ENCODE data around the gene RSPO1.

The RSPO1 gene

GRCh38 chr1:37661401-37661800 is 26.7 kb upstream of the RSPO1 start:
- Histone ChIP-seq H3K79me2 (ENCODE audit: control insufficient read depth, insufficient read depth, low read length) (no peaks in the 10 kb centered on the region), H3K27me3 (ENCODE audit: insufficient read depth, low read length, poor library complexity) (no peaks in the 10 kb centered on the region), H2BK120ac (ENCODE audit: low read depth, low read length) (no peak overlapping the region), H3K36me3 (ENCODE audit: control insufficient read depth, insufficient read depth, low read length) (no peaks in the 10 kb centered on the region), H3K4ac (ENCODE audit: low read depth, low read length) (no peak overlapping the region), H3K9ac (ENCODE audit: low read length) (no peak overlapping the region), H3K4me2 (ENCODE audit: low read length) (no peak overlapping the region), H4K5ac (ENCODE audit: low read length) (no peak overlapping the region), H3K56ac (ENCODE audit: low read length) (no peak overlapping the region), H2BK15ac (replicated peaks; ENCODE audit: low read depth) (no peak overlapping the region), H3K27ac (ENCODE audit: low read depth, low read length) (no peak overlapping the region), H3K4me1 (ENCODE audit: control insufficient read depth, low read depth, low read length) (no peaks in the 10 kb centered on the region), H3K79me1 (ENCODE audit: low read length) (no peaks in the 10 kb centered on the region), H3K4me3 (ENCODE audit: low read length) (no peak overlapping the region), H3K23ac (ENCODE audit: low read length) (no peak overlapping the region), H2AK5ac (ENCODE audit: low read length) (no peak overlapping the region), H3K18ac (ENCODE audit: low read length) (no peak overlapping the region), H4K8ac (ENCODE audit: low read depth, low read length) (no peak overlapping the region), H2BK5ac (ENCODE audit: low read length) (no peak overlapping the region)
- DNase-seq, result peak; percentile 16
- no CpG with 5 or more reads among the region's 9 CpGs for WGBS (ENCODE audit: extremely low coverage, insufficient coverage, low lambda C conversion rate)

GRCh38 chr1:37660664-37661063 is 26.0 kb upstream of the RSPO1 start:
- H3K23ac ChIP-seq (ENCODE audit: low read length), result no peak overlapping the region
- H4K8ac ChIP-seq (ENCODE audit: low read depth, low read length), result no peak overlapping the region
- H2BK120ac ChIP-seq (ENCODE audit: low read depth, low read length), result no peak overlapping the region
- no peak overlapping the region for H2BK5ac ChIP-seq (ENCODE audit: low read length)
- no peaks in the 10 kb centered on the region for H3K79me2 ChIP-seq (ENCODE audit: control insufficient read depth, insufficient read depth, low read length)
- no peak overlapping the region for H3K56ac ChIP-seq (ENCODE audit: low read length)
- H2AK5ac ChIP-seq (ENCODE audit: low read length), result no peak overlapping the region
- H2BK15ac ChIP-seq (replicated peaks; ENCODE audit: low read depth), result no peak overlapping the region
- no peak overlapping the region for H3K4me3 ChIP-seq (ENCODE audit: low read length)
- H3K18ac ChIP-seq (ENCODE audit: low read length), result no peak overlapping the region
- H3K36me3 ChIP-seq (ENCODE audit: control insufficient read depth, insufficient read depth, low read length), result no peaks in the 10 kb centered on the region
- H3K4me1 ChIP-seq (ENCODE audit: control insufficient read depth, low read depth, low read length), result no peaks in the 10 kb centered on the region
- no peak overlapping the region for H3K4ac ChIP-seq (ENCODE audit: low read depth, low read length)
- no peak overlapping the region for H3K9ac ChIP-seq (ENCODE audit: low read length)
- no CpG with 5 or more reads among the region's 10 CpGs for WGBS (ENCODE audit: extremely low coverage, insufficient coverage, low lambda C conversion rate)
- H3K27ac ChIP-seq (ENCODE audit: low read depth, low read length), result no peak overlapping the region
- DNase-seq, result no peak
- H3K27me3 ChIP-seq (ENCODE audit: insufficient read depth, low read length, poor library complexity), result no peaks in the 10 kb centered on the region
- H3K79me1 ChIP-seq (ENCODE audit: low read length), result no peaks in the 10 kb centered on the region
- H3K4me2 ChIP-seq (ENCODE audit: low read length), result no peak overlapping the region
- H4K5ac ChIP-seq (ENCODE audit: low read length), result no peak overlapping the region

GRCh38 chr1:37658486-37658885 is 23.8 kb upstream of the RSPO1 start:
- Histone ChIP-seq H4K8ac (ENCODE audit: low read depth, low read length) (no peak overlapping the region), H3K9ac (ENCODE audit: low read length) (no peak overlapping the region), H3K36me3 (ENCODE audit: control insufficient read depth, insufficient read depth, low read length) (no peaks in the 10 kb centered on the region), H3K4me1 (ENCODE audit: control insufficient read depth, low read depth, low read length) (no peaks in the 10 kb centered on the region), H3K4me2 (ENCODE audit: low read length) (no peak overlapping the region), H2BK120ac (ENCODE audit: low read depth, low read length) (no peak overlapping the region), H3K4me3 (ENCODE audit: low read length) (no peak overlapping the region), H3K79me2 (ENCODE audit: control insufficient read depth, insufficient read depth, low read length) (no peaks in the 10 kb centered on the region), H3K18ac (ENCODE audit: low read length) (no peak overlapping the region), H3K56ac (ENCODE audit: low read length) (no peak overlapping the region), H3K27ac (ENCODE audit: low read depth, low read length) (no peak overlapping the region), H3K79me1 (ENCODE audit: low read length) (no peaks in the 10 kb centered on the region), H3K23ac (ENCODE audit: low read length) (no peak overlapping the region), H2BK15ac (replicated peaks; ENCODE audit: low read depth) (no peak overlapping the region), H3K4ac (ENCODE audit: low read depth, low read length) (no peak overlapping the region), H3K27me3 (ENCODE audit: insufficient read depth, low read length, poor library complexity) (no peaks in the 10 kb centered on the region), H4K5ac (ENCODE audit: low read length) (no peak overlapping the region), H2AK5ac (ENCODE audit: low read length) (no peak overlapping the region), H2BK5ac (ENCODE audit: low read length) (no peak overlapping the region)
- no CpG with 5 or more reads among the region's 6 CpGs for WGBS (ENCODE audit: extremely low coverage, insufficient coverage, low lambda C conversion rate)
- DNase-seq, result no peak

DNA sequence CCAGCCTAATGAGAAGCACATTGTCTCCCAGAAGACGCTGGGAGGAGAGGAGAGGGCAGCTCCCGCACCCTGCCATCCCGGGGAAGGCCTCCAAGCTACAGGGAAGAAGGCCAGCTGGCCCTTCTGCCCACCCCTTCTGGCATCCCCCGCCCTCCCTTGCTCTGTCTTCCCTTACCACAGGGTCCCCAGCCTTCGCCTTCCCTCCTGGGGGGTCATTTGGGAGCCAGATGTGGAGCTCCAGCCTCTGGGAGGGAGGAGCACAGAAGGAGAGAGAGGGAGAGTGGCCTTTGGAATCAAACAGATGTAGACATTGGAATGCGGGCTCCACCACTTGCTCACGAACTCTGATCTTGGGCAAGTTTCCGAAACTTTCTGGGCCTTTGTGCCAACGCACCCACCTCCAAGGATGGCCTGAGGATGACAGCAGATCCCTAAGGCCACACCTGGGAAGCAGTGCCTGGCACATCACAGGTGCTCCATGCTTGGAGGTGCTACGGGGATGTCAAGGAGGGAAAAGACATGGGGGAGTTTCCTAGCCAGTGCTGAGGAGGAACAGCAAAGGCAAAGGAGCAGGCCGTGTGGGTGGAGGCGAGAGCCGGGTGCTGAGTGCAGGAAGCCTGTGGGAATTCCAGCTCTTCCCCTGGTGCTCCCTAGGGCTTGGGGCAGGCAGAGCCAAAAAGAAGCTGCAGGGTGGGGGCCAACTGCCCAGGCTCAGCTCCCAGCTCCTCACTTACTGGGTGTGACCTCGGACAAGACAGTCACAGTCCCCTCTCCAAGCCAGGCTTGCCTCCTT is 23.1 kb upstream of the RSPO1 start:
- Histone ChIP-seq H3K79me1 (ENCODE audit: low read length) (no peaks in the 10 kb centered on the region), H3K4me3 (ENCODE audit: low read length) (no peak overlapping the region), H3K79me2 (ENCODE audit: control insufficient read depth, insufficient read depth, low read length) (no peaks in the 10 kb centered on the region), H3K36me3 (ENCODE audit: control insufficient read depth, insufficient read depth, low read length) (no peaks in the 10 kb centered on the region), H3K18ac (ENCODE audit: low read length) (no peak overlapping the region), H3K27ac (ENCODE audit: low read depth, low read length) (no peak overlapping the region), H4K8ac (ENCODE audit: low read depth, low read length) (no peak overlapping the region), H2AK5ac (ENCODE audit: low read length) (no peak overlapping the region), H4K5ac (ENCODE audit: low read length) (no peak overlapping the region), H3K56ac (ENCODE audit: low read length) (no peak overlapping the region), H3K9ac (ENCODE audit: low read length) (no peak overlapping the region), H2BK5ac (ENCODE audit: low read length) (no peak overlapping the region), H3K4me2 (ENCODE audit: low read length) (no peak overlapping the region), H3K4me1 (ENCODE audit: control insufficient read depth, low read depth, low read length) (no peaks in the 10 kb centered on the region), H3K4ac (ENCODE audit: low read depth, low read length) (no peak overlapping the region), H2BK15ac (replicated peaks; ENCODE audit: low read depth) (no peak overlapping the region), H2BK120ac (ENCODE audit: low read depth, low read length) (no peak overlapping the region), H3K27me3 (ENCODE audit: insufficient read depth, low read length, poor library complexity) (no peaks in the 10 kb centered on the region), H3K23ac (ENCODE audit: low read length) (no peak overlapping the region)
- no CpG with 5 or more reads among the region's 14 CpGs for WGBS (ENCODE audit: extremely low coverage, insufficient coverage, low lambda C conversion rate)
- DNase-seq, result no peak

- no peaks in the 10 kb centered on the region for H3K27me3 ChIP-seq (ENCODE audit: insufficient read depth, low read length, poor library complexity)
- no CpG with 5 or more reads among the region's 11 CpGs for WGBS (ENCODE audit: extremely low coverage, insufficient coverage, low lambda C conversion rate)
These were observed 22.2 kb upstream of the RSPO1 start for GRCh38 chr1:37656881-37657280.

GRCh38 chr1:37656026-37656425 is 21.3 kb upstream of the RSPO1 start:
- H3K9ac ChIP-seq (ENCODE audit: low read length), result no peak overlapping the region
- no peak overlapping the region for H2BK120ac ChIP-seq (ENCODE audit: low read depth, low read length)
- no peak overlapping the region for H3K27ac ChIP-seq (ENCODE audit: low read depth, low read length)
- H2BK5ac ChIP-seq (ENCODE audit: low read length), result no peak overlapping the region
- no peak overlapping the region for H2AK5ac ChIP-seq (ENCODE audit: low read length)
- no peak overlapping the region for H3K23ac ChIP-seq (ENCODE audit: low read length)
- H3K18ac ChIP-seq (ENCODE audit: low read length), result no peak overlapping the region
- no peak overlapping the region for H2BK15ac ChIP-seq (replicated peaks; ENCODE audit: low read depth)
- H3K79me2 ChIP-seq (ENCODE audit: control insufficient read depth, insufficient read depth, low read length), result no peaks in the 10 kb centered on the region
- H3K36me3 ChIP-seq (ENCODE audit: control insufficient read depth, insufficient read depth, low read length), result no peaks in the 10 kb centered on the region
- no peaks in the 10 kb centered on the region for H3K27me3 ChIP-seq (ENCODE audit: insufficient read depth, low read length, poor library complexity)
- H3K4ac ChIP-seq (ENCODE audit: low read depth, low read length), result no peak overlapping the region
- no CpG with 5 or more reads among the region's 7 CpGs for WGBS (ENCODE audit: extremely low coverage, insufficient coverage, low lambda C conversion rate)
- H3K4me2 ChIP-seq (ENCODE audit: low read length), result no peak overlapping the region
- H4K5ac ChIP-seq (ENCODE audit: low read length), result no peak overlapping the region
- DNase-seq, result no peak
- no peaks in the 10 kb centered on the region for H3K79me1 ChIP-seq (ENCODE audit: low read length)
- H3K4me1 ChIP-seq (ENCODE audit: control insufficient read depth, low read depth, low read length), result no peaks in the 10 kb centered on the region
- no peak overlapping the region for H3K4me3 ChIP-seq (ENCODE audit: low read length)
- no peak overlapping the region for H4K8ac ChIP-seq (ENCODE audit: low read depth, low read length)
- no peak overlapping the region for H3K56ac ChIP-seq (ENCODE audit: low read length)

More at GRCh38 chr1:37656881-37657280, 22.2 kb upstream of the RSPO1 start:
- Histone ChIP-seq H4K5ac (ENCODE audit: low read length) (no peak overlapping the region), H3K4me3 (ENCODE audit: low read length) (no peak overlapping the region), H2BK15ac (replicated peaks; ENCODE audit: low read depth) (no peak overlapping the region), H3K79me1 (ENCODE audit: low read length) (no peaks in the 10 kb centered on the region), H3K4me1 (ENCODE audit: control insufficient read depth, low read depth, low read length) (no peaks in the 10 kb centered on the region), H3K9ac (ENCODE audit: low read length) (no peak overlapping the region), H3K79me2 (ENCODE audit: control insufficient read depth, insufficient read depth, low read length) (no peaks in the 10 kb centered on the region), H3K23ac (ENCODE audit: low read length) (no peak overlapping the region), H3K27ac (ENCODE audit: low read depth, low read length) (no peak overlapping the region), H3K36me3 (ENCODE audit: control insufficient read depth, insufficient read depth, low read length) (no peaks in the 10 kb centered on the region), H2BK5ac (ENCODE audit: low read length) (no peak overlapping the region), H3K56ac (ENCODE audit: low read length) (no peak overlapping the region), H4K8ac (ENCODE audit: low read depth, low read length) (no peak overlapping the region), H2BK120ac (ENCODE audit: low read depth, low read length) (no peak overlapping the region), H3K4ac (ENCODE audit: low read depth, low read length) (no peak overlapping the region), H3K18ac (ENCODE audit: low read length) (no peak overlapping the region), H3K4me2 (ENCODE audit: low read length) (no peak overlapping the region), H2AK5ac (ENCODE audit: low read length) (no peak overlapping the region)
- no peak for DNase-seq

Measured in mesendoderm (in vitro differentiated cells).